ENCODE data around the gene U2AF1.
"Not testable (repeated sequence)": the region's sequence is repeated elsewhere in the genome, so short reads cannot be mapped to it uniquely, and the experiment has no call there.

GRCh38 chr21:43044547-43044946 is 62.8 kb downstream of the U2AF1 start:
- TF ChIP-seq EP300, CTCF (IDR thresholded peaks at IDR 0.05): not testable (repeated sequence)

All from tibial nerve (tissue), 4 donors.